ENCODE data around the gene TRABD2A. TPM values are rescaled to one million over a fixed set of nuclear protein-coding genes. Genes with fewer than 3 reads are reported as not detected.

The TRABD2A gene
- polyA plus RNA-seq, 1 donor (not counting 4 experiments of a cell fraction or from before 2014, with no cell fraction given), result 0.54 TPM

- no peak overlapping the region for H3K4me3 ChIP-seq (ENCODE audit: control insufficient read depth in 2 of 3, extremely low read depth in 1 of 3, insufficient read depth in 2 of 3, low read depth in 1 of 3, low read length in 3 of 3)
- H3K4me2 ChIP-seq (ENCODE audit: control insufficient read depth, extremely low read depth, insufficient read depth, low read depth, low read length), result no peak overlapping the region
- H3K9me3 ChIP-seq (ENCODE audit: control insufficient read depth, low read depth, low read length), result no peaks in the 10 kb centered on the region
- DNase-seq (ENCODE audit: low read depth, low spot score), result no peak
- H3K27me3 ChIP-seq (ENCODE audit: control insufficient read depth, extremely low read depth, insufficient read depth, low read length), result peaks cover 6% of the 10 kb centered on the region
- H3K79me2 ChIP-seq (ENCODE audit: control insufficient read depth, insufficient read depth, low read length), result no peaks in the 10 kb centered on the region
- H3K27ac ChIP-seq (ENCODE audit: control insufficient read depth, insufficient read depth, low read length), result no peak overlapping the region
- TF ChIP-seq EZH2 (IDR thresholded peaks at IDR 0.05; ENCODE audit: low read length), result no peak
- TF ChIP-seq, protein P1, sequence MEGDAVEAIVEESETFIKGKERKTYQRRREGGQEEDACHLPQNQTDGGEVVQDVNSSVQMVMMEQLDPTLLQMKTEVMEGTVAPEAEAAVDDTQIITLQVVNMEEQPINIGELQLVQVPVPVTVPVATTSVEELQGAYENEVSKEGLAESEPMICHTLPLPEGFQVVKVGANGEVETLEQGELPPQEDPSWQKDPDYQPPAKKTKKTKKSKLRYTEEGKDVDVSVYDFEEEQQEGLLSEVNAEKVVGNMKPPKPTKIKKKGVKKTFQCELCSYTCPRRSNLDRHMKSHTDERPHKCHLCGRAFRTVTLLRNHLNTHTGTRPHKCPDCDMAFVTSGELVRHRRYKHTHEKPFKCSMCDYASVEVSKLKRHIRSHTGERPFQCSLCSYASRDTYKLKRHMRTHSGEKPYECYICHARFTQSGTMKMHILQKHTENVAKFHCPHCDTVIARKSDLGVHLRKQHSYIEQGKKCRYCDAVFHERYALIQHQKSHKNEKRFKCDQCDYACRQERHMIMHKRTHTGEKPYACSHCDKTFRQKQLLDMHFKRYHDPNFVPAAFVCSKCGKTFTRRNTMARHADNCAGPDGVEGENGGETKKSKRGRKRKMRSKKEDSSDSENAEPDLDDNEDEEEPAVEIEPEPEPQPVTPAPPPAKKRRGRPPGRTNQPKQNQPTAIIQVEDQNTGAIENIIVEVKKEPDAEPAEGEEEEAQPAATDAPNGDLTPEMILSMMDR (optimal IDR thresholded peaks at IDR 0.05 in 1 of 3, IDR thresholded peaks at IDR 0.05 in 1 of 3, conservative IDR thresholded peaks at IDR 0.05 in 1 of 3; ENCODE audit: extremely low read depth in 1 of 3, insufficient read depth in 2 of 3, low read length in 3 of 3), result no peak
- dilution Hi-C loops (cut with MboI; ENCODE audit: extremely low pct_ligation_motif_present, low sequenced_read_pairs), result no loop called here
- no peak for FAIRE-seq
- no peak overlapping the region for H2AFZ ChIP-seq (ENCODE audit: control insufficient read depth, low read length)
- H3K9me1 ChIP-seq (ENCODE audit: control insufficient read depth, extremely low read depth, insufficient read depth, low read length), result no peaks in the 10 kb centered on the region
- H3K9ac ChIP-seq (ENCODE audit: control insufficient read depth, extremely low read depth, insufficient read depth, low read length), result no peak overlapping the region
- H3K4me1 ChIP-seq (ENCODE audit: control insufficient read depth, extremely low read depth, insufficient read depth, low read length), result no peaks in the 10 kb centered on the region
- no peaks in the 10 kb centered on the region for H3K36me3 ChIP-seq (ENCODE audit: control insufficient read depth in 2 of 2, extremely low read depth in 1 of 2, insufficient read depth in 2 of 2, low read length in 2 of 2)
- H4K20me1 ChIP-seq (ENCODE audit: control insufficient read depth, extremely low read depth, insufficient read depth, low read length), result no peaks in the 10 kb centered on the region
Measured at GRCh38 chr2:84855731-84856130, 25.2 kb downstream of the TRABD2A start.

DNA sequence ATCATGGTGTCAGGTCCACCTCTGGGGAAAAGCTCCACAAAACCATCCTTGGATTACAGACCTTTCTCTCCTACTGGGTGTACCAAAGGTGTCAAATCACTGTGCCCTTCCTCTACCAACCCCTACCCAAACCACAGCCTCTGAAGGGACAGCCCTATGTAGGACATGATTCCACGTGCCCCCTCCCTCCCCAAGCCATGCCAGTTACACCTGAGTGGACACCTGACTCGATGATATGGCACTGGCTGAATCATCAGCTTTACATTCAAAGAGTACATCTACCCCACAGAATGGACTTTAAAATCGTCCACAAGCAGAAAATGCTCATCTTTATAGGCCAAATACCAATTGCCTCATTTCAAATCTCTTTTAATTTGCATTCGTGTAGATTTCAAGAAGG is 26.0 kb downstream of the TRABD2A start:
- DNase-seq (ENCODE audit: low read depth, low spot score) (no peak), FAIRE-seq (no peak)
- H3K27ac ChIP-seq (ENCODE audit: control insufficient read depth, insufficient read depth, low read length), result no peak overlapping the region
- dilution Hi-C loops (cut with MboI; ENCODE audit: extremely low pct_ligation_motif_present, low sequenced_read_pairs), result no loop called here
- H3K9me3 ChIP-seq (ENCODE audit: control insufficient read depth, low read depth, low read length), result no peaks in the 10 kb centered on the region
- no peak overlapping the region for H3K9ac ChIP-seq (ENCODE audit: control insufficient read depth, extremely low read depth, insufficient read depth, low read length)
- H3K27me3 ChIP-seq (ENCODE audit: control insufficient read depth, extremely low read depth, insufficient read depth, low read length), result peaks cover 11% of the 10 kb centered on the region
- H3K4me2 ChIP-seq (ENCODE audit: control insufficient read depth, extremely low read depth, insufficient read depth, low read depth, low read length), result no peak overlapping the region
- H3K79me2 ChIP-seq (ENCODE audit: control insufficient read depth, insufficient read depth, low read length), result no peaks in the 10 kb centered on the region
- H4K20me1 ChIP-seq (ENCODE audit: control insufficient read depth, extremely low read depth, insufficient read depth, low read length), result no peaks in the 10 kb centered on the region
- H3K4me3 ChIP-seq (ENCODE audit: control insufficient read depth in 2 of 3, extremely low read depth in 1 of 3, insufficient read depth in 2 of 3, low read depth in 1 of 3, low read length in 3 of 3), result no peak overlapping the region
- TF ChIP-seq EZH2 (IDR thresholded peaks at IDR 0.05; ENCODE audit: low read length), result no peak
- TF ChIP-seq, protein P1 (optimal IDR thresholded peaks at IDR 0.05 in 1 of 3, IDR thresholded peaks at IDR 0.05 in 1 of 3, conservative IDR thresholded peaks at IDR 0.05 in 1 of 3; ENCODE audit: extremely low read depth in 1 of 3, insufficient read depth in 2 of 3, low read length in 3 of 3), result no peak
- H2AFZ ChIP-seq (ENCODE audit: control insufficient read depth, low read length), result no peak overlapping the region
- H3K36me3 ChIP-seq (ENCODE audit: control insufficient read depth in 2 of 2, extremely low read depth in 1 of 2, insufficient read depth in 2 of 2, low read length in 2 of 2), result no peaks in the 10 kb centered on the region
- H3K9me1 ChIP-seq (ENCODE audit: control insufficient read depth, extremely low read depth, insufficient read depth, low read length), result no peaks in the 10 kb centered on the region
- H3K4me1 ChIP-seq (ENCODE audit: control insufficient read depth, extremely low read depth, insufficient read depth, low read length), result no peaks in the 10 kb centered on the region

Data from keratinocyte (primary cell).